Retina (tissue), 1 donor: Measurements from ENCODE around the gene FBXO21.
"Not testable (repeated sequence)": the region's sequence is repeated elsewhere in the genome, so short reads cannot be mapped to it uniquely, and the experiment has no call there.

ENCODE experiments used
- DNase-seq: peaks from one replicate; pipeline ENCODE4 v3.0.0-alpha.2; 2016

Gene FBXO21

GRCh38 chr12:117134721-117135120, 55.5 kb downstream of the FBXO21 start:
- DNase-seq = no peak

GRCh38 chr12:117134059-117134458, 56.2 kb downstream of the FBXO21 start:
- DNase-seq = no peak

GRCh38 chr12:117130801-117131200, 59.5 kb downstream of the FBXO21 start:
- no peak for DNase-seq

GRCh38 chr12:117129391-117129790, 60.9 kb downstream of the FBXO21 start:
- DNase-seq = no peak

GRCh38 chr12:117127933-117128823, 62.1 kb downstream of the FBXO21 start:
- no peak for DNase-seq

GRCh38 chr12:117126335-117126734, 63.9 kb downstream of the FBXO21 start:
- no peak for DNase-seq

GRCh38 chr12:117125767-117126166, 64.5 kb downstream of the FBXO21 start:
- DNase-seq = no peak

GRCh38 chr12:117125272-117125613, 65.0 kb downstream of the FBXO21 start:
- DNase-seq = no peak

- no peak for DNase-seq
These were observed 65.6 kb downstream of the FBXO21 start for GRCh38 chr12:117124421-117125271.

GRCh38 chr12:117121441-117121840, 68.8 kb downstream of the FBXO21 start:
- DNase-seq = no peak

GRCh38 chr12:117120787-117121186, 69.5 kb downstream of the FBXO21 start:
- DNase-seq = no peak

GRCh38 chr12:117119592-117120198, 70.6 kb downstream of the FBXO21 start:
- peak; percentile 50 for DNase-seq

GRCh38 chr12:117118838-117119591, 71.3 kb downstream of the FBXO21 start:
- DNase-seq = peak; percentile 63

- DNase-seq = no peak
These were observed 75.5 kb downstream of the FBXO21 start for GRCh38 chr12:117114784-117115183.

- DNase-seq = no peak
These were observed 77.0 kb downstream of the FBXO21 start for GRCh38 chr12:117113231-117113630.

- DNase-seq = peak; percentile 45
These were observed 78.3 kb downstream of the FBXO21 start for GRCh38 chr12:117111821-117112595.

- DNase-seq = no peak
These were observed 78.9 kb downstream of the FBXO21 start for GRCh38 chr12:117111386-117111785.

- DNase-seq = no peak
These were observed 80.2 kb downstream of the FBXO21 start for GRCh38 chr12:117109943-117110635.

GRCh38 chr12:117105902-117106301, 84.4 kb downstream of the FBXO21 start:
- DNase-seq = no peak

GRCh38 chr12:117104003-117104402, 86.3 kb downstream of the FBXO21 start:
- DNase-seq = not testable (repeated sequence)

GRCh38 chr12:117102800-117103181, 87.5 kb downstream of the FBXO21 start:
- no peak for DNase-seq
